HepG2 (cell line): ENCODE data around the gene E2F1. TPM values are rescaled to one million over a fixed set of nuclear protein-coding genes. Genes with fewer than 3 reads are reported as not detected.

ENCODE experiments used
- AGO1 ChIP-seq: fragments of 200-400 bp; formaldehyde crosslinking; IDR thresholded peaks from 2 replicates; pipeline ENCODE4 v1.6.1; 2017; ENCODE audit warnings: mild to moderate bottlenecking, low read depth, low read length, moderate library complexity; ENCODE audit not compliant: poor library complexity, severe bottlenecking
- ATRX ChIP-seq: sonication (generic); formaldehyde crosslinking; IDR thresholded peaks from 2 replicates; pipeline ENCODE4 v1.4.0; 2020; ENCODE audit warnings: missing genetic modification reagents, borderline replicate concordance
- GATAD1 ChIP-seq: IDR thresholded peaks from 2 replicates; pipeline ENCODE4 v1.6.1; 2016; ENCODE audit warnings: missing genetic modification reagents, missing compliant biosample characterization
- HMG20A ChIP-seq: IDR thresholded peaks from 2 replicates; pipeline ENCODE4 v1.6.1; 2016; ENCODE audit warnings: borderline replicate concordance
- IKZF4 ChIP-seq: sonication (generic); formaldehyde crosslinking; IDR thresholded peaks from 2 replicates; pipeline ENCODE4 v1.5.1; 2020; ENCODE audit warnings: borderline replicate concordance, mild to moderate bottlenecking, low read depth, missing genetic modification reagents; ENCODE audit errors: not compliant biosample characterization
- KAT8 ChIP-seq: IDR thresholded peaks from 2 replicates; pipeline ENCODE4 v1.6.1; 2016; ENCODE audit warnings: missing genetic modification reagents, missing compliant biosample characterization
- NR2F2 ChIP-seq: IDR thresholded peaks from 2 replicates; pipeline ENCODE4 v1.6.1; 2012; ENCODE audit warnings: low read depth, inconsistent platforms, borderline replicate concordance
- PCBP2 ChIP-seq: fragments of 200-400 bp; formaldehyde crosslinking; optimal IDR thresholded peaks from 2 replicates; pipeline ENCODE3; 2018; ENCODE audit warnings: low read length, low read depth; ENCODE audit not compliant: poor library complexity, severe bottlenecking
- SYNCRIP ChIP-seq: fragments of 200-400 bp; formaldehyde crosslinking; IDR thresholded peaks from 2 replicates; pipeline ENCODE4 v1.6.1; 2018; ENCODE audit warnings: mild to moderate bottlenecking, low read depth, low read length; ENCODE audit not compliant: insufficient read depth
- U2AF1 ChIP-seq: fragments of 200-400 bp; formaldehyde crosslinking; optimal IDR thresholded peaks from 2 replicates; pipeline ENCODE3; 2017; ENCODE audit warnings: mild to moderate bottlenecking, low read depth, low read length
- ZNF558 ChIP-seq: sonication (generic); formaldehyde crosslinking; IDR thresholded peaks from 2 replicates; pipeline ENCODE4 v1.9.0; 2022; ENCODE audit warnings: mild to moderate bottlenecking, missing genetic modification reagents, borderline replicate concordance
- ZNF572 ChIP-seq: sonication (generic); formaldehyde crosslinking; IDR thresholded peaks from 2 replicates; pipeline ENCODE4 v1.5.1; 2020; ENCODE audit warnings: mild to moderate bottlenecking, missing genetic modification reagents
- ZNF615 ChIP-seq: sonication (generic); formaldehyde crosslinking; IDR thresholded peaks from 2 replicates; pipeline ENCODE4 v1.5.0; 2020; ENCODE audit warnings: mild to moderate bottlenecking, missing genetic modification reagents, borderline replicate concordance
- ZNF776 ChIP-seq: sonication (generic); formaldehyde crosslinking; IDR thresholded peaks from 2 replicates; pipeline ENCODE4 v1.4.0; 2020; ENCODE audit warnings: mild to moderate bottlenecking, missing genetic modification reagents
- polyA plus RNA-seq, 8 experiments: library from polyadenylated mRNA; depleted of rRNA in 3 of 8; stranded (reverse) in 7 of 8; unstranded in 1 of 8; fragments of >200 nt; fragmentation: Illumina TruSeq in 4 of 8; extraction: Trizol in 4 of 8; gene quantifications; 2 replicates each; pipeline versions ENCODE4 v1.2.1 to v1.2.3, GENCODE V29; 2011 to 2016; ENCODE audit warnings: low read depth in 4 of 8, missing spikeins in 1 of 8, mixed read lengths in 1 of 8; ENCODE audit not compliant: insufficient read depth in 1 of 8
- total RNA-seq, 5 experiments: library from RNA; depleted of rRNA; stranded (reverse); fragments of >200 nt; fragmentation: Illumina TruSeq; extraction: Trizol; gene quantifications; 2 replicates each; pipeline ENCODE4 v1.2.3, GENCODE V29; 2016; ENCODE audit warnings: low read depth in 1 of 5
- TF ChIP-seq, protein P1 (sequence below): sonication (generic); formaldehyde crosslinking; IDR thresholded peaks from 2 replicates; pipeline ENCODE4 v1.4.0; 2020; ENCODE audit warnings: low read depth, mild to moderate bottlenecking, missing genetic modification reagents
- TF ChIP-seq, protein P2 (sequence below), 2 experiments: fragments of 450-650 bp in 1 of 2; sonication (generic) in 1 of 2; formaldehyde crosslinking in 1 of 2; IDR thresholded peaks; 2 replicates each; pipeline versions ENCODE4 v1.6.1 to v1.8.0; 2016 to 2022; ENCODE audit warnings: antibody characterized with exemption in 1 of 2, mild to moderate bottlenecking in 1 of 2, missing genetic modification reagents in 1 of 2
- TF ChIP-seq, protein P3 (sequence below): sonication (generic); formaldehyde crosslinking; IDR thresholded peaks from 2 replicates; pipeline ENCODE4 v1.8.0; 2022; ENCODE audit warnings: mild to moderate bottlenecking, missing genetic modification reagents, moderate library complexity

E2F1 gene
- total and polyA plus RNA-seq, 2 of the 13 experiments (the other 11 are each of a cell fraction or from before 2014, with no cell fraction given), result 25.5 to 39.4 TPM

DNA sequence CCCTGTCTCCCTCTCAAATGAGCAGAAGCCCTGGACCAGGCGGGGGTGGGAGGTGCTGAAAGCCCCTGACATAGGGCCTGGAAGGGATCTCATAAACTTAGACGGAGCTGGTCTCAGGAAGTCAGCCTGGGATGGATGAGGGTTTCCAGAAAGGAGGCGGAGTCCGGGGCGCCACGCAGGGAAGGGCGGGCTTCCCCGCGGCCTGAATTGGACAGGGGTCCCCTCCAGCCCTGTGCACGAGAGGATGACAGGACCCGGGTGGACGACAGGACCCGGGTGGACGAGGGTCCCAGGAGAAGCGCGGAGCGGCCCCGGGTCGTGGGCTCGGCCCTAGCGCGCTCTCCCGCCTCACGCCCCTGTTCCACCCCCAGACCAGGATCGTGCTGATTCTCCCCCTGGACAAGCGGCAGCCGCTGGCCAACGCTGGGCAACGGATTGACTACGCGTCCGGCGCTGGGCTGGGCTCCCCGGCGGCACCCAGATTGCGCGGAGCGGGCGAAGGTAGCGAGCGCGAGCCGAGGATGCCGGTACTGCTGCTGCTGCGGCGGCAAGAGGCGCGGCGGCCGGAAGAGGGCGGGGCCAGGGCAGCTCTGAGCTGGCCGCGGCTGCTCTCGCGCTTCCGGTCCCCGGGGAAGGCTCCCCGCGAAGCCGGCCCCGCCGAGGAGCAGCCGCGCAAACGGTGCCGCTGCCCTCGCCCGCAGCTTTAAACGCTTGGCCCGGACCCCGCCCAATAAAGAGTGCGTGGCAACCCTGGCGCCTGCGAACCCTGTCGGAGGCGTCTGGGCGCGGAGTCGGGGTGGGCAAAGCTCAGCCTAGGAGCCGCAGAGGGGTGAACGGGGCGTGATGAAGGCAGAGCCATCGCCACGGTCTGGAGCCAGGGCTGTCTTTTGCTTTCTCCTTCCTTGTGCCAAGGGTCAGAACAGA, 22.8 kb downstream of the E2F1 start (continued):
- TF ChIP-seq, protein P1, sequence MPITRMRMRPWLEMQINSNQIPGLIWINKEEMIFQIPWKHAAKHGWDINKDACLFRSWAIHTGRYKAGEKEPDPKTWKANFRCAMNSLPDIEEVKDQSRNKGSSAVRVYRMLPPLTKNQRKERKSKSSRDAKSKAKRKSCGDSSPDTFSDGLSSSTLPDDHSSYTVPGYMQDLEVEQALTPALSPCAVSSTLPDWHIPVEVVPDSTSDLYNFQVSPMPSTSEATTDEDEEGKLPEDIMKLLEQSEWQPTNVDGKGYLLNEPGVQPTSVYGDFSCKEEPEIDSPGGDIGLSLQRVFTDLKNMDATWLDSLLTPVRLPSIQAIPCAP (CRISPR knock-in tag), result peak; percentile 15; the same call in 1 of the 2 replicates
- TF ChIP-seq PCBP2 (no peak), ZNF558 (CRISPR knock-in tag) (peak; percentile 98; the same call in 1 of the 2 replicates), ZNF572 (CRISPR knock-in tag) (peak; percentile 85), NR2F2 (no peak), AGO1 (peak; percentile 99), ATRX (no peak), KAT8 (CRISPR knock-in tag) (peak; percentile 93), U2AF1 (peak; percentile 92), SYNCRIP (no peak), ZNF776 (CRISPR knock-in tag) (peak; percentile 89; the same call in 1 of the 2 replicates), IKZF4 (CRISPR knock-in tag) (peak; percentile 58), GATAD1 (CRISPR knock-in tag) (peak; percentile 78), HMG20A (CRISPR knock-in tag) (no peak), ZNF615 (CRISPR knock-in tag) (no peak; the same call in 1 of the 2 replicates)
- TF ChIP-seq, protein P2, sequence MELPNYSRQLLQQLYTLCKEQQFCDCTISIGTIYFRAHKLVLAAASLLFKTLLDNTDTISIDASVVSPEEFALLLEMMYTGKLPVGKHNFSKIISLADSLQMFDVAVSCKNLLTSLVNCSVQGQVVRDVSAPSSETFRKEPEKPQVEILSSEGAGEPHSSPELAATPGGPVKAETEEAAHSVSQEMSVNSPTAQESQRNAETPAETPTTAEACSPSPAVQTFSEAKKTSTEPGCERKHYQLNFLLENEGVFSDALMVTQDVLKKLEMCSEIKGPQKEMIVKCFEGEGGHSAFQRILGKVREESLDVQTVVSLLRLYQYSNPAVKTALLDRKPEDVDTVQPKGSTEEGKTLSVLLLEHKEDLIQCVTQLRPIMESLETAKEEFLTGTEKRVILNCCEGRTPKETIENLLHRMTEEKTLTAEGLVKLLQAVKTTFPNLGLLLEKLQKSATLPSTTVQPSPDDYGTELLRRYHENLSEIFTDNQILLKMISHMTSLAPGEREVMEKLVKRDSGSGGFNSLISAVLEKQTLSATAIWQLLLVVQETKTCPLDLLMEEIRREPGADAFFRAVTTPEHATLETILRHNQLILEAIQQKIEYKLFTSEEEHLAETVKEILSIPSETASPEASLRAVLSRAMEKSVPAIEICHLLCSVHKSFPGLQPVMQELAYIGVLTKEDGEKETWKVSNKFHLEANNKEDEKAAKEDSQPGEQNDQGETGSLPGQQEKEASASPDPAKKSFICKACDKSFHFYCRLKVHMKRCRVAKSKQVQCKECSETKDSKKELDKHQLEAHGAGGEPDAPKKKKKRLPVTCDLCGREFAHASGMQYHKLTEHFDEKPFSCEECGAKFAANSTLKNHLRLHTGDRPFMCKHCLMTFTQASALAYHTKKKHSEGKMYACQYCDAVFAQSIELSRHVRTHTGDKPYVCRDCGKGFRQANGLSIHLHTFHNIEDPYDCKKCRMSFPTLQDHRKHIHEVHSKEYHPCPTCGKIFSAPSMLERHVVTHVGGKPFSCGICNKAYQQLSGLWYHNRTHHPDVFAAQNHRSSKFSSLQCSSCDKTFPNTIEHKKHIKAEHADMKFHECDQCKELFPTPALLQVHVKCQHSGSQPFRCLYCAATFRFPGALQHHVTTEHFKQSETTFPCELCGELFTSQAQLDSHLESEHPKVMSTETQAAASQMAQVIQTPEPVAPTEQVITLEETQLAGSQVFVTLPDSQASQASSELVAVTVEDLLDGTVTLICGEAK (IDR thresholded peaks at IDR 0.05), result no peak; the same call in 1 of the 2 replicates
- TF ChIP-seq, protein P2 (CRISPR knock-in tag; IDR thresholded peaks at IDR 0.05), result peak; percentile 62; the same call in 1 of the 2 replicates
- TF ChIP-seq, protein P3, sequence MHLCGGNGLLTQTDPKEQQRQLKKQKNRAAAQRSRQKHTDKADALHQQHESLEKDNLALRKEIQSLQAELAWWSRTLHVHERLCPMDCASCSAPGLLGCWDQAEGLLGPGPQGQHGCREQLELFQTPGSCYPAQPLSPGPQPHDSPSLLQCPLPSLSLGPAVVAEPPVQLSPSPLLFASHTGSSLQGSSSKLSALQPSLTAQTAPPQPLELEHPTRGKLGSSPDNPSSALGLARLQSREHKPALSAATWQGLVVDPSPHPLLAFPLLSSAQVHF (CRISPR knock-in tag), result peak; percentile 91
